SH-SY5Y (cell line): Measurements from ENCODE around the gene CHTF18.

ENCODE experiments used
- GATA2 ChIP-seq: IDR thresholded peaks from 2 replicates; pipeline ENCODE4 v1.6.1; 2011; ENCODE audit warnings: mild to moderate bottlenecking, low read depth, low read length
- GATA3 ChIP-seq: IDR thresholded peaks from 2 replicates; pipeline ENCODE4 v1.6.1; 2011; ENCODE audit warnings: low read depth, mild to moderate bottlenecking, low read length, moderate library complexity

GRCh38 chr16:765488-765865 lies 22.9 kb upstream of the CHTF18 start:
- TF ChIP-seq GATA3 = no peak
- TF ChIP-seq GATA2 = no peak
